Stimulated activated CD8-positive, alpha-beta memory T cell treated with anti-CD3 and anti-CD28 coated beads, Interleukin-7, amount 100 ng/mL, for 24 hours (primary cell): ENCODE results near the gene FAHD2A.
"Not testable (repeated sequence)": the region's sequence is repeated elsewhere in the genome, so short reads cannot be mapped to it uniquely, and the experiment has no call there.

ENCODE experiments used
- DNase-seq: peaks from one replicate; pipeline ENCODE4 v3.0.0-alpha.2; 2020; ENCODE audit warnings: low read depth

Gene FAHD2A

DNA sequence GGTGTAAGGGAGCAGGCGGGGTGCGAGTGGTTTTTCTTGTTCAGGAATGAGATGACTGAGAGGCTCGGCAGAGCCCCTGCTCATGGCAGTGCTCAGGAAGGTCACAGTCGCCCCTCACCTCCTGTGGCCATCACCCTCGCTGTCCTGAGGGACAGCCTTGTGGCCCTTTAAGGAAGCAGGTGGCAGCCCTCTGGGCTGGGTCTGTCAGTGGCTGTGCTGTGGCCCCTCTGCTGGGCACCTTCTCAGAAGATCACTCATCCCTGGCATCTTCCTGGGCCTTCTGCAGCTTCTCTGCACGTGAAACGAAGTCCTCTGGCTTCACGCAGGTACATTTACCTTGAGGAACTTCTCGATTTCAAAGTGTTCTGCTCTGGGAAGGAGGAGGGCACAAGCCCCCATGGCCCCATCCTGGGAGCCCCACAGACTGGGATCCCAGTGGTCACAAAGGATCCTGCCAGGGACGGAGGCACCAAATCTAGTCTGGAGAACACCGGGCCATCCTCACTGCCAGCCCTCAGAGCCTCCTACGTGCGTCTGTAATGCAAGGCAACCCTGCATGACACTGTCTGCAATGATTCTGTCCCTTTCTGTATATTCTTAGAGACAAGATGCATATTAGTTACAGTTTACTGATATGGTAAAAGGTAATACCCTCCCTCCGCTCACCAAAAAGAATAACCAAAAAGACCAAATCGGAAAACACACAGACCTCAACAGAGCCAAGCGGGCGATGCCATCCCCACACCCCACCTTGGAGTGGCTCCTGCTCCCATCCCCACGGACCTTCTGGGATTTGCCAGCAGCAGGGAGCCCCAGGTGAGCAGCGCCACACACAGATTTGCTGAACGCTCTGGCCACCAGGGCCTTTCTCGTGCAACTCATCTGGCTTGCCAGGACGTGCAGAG is 25.9 kb upstream of the FAHD2A start:
- DNase-seq = no peak

DNA sequence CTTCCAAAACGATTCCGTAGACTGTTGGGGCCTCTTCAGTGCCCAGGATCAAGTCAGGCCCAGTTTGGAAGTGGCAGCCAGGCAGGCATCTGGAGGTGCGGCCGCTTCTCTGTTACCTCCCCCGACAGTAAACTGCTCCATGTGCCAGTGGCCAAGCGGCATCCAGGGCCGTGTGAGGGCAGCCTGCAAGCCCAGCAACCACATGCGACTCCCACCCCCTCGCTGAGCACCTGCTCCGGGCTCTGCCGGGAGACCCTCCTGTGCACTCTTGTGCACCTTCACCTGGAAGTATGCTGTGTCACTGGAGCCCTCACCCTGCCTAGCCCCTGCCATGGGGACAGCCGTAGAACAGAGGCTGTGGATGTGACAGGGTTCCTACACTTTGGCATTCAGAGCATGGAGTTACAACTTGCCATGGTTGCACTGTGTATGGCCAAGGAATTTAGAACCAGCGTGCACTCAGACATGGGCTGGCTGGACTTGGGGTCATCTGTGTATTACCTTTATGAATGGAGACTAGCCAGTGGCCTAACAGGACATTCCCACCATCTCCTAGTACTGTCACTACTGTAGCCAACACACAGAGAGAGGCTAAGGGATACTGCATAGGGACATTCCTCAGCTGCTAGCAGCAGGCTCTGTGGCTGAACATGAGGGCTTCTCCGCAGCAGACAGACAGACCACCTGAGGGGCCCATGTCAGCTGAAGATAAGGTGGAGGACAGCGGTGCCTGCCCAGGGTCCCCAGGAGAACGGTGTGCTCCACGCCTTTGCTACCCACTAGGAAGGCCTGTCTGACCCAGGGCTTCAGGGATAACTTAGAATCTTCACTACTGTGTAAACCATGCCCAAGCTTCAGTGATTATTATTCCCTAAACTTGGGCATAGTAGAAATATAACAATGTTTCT is 25.0 kb upstream of the FAHD2A start:
- no peak for DNase-seq

DNA sequence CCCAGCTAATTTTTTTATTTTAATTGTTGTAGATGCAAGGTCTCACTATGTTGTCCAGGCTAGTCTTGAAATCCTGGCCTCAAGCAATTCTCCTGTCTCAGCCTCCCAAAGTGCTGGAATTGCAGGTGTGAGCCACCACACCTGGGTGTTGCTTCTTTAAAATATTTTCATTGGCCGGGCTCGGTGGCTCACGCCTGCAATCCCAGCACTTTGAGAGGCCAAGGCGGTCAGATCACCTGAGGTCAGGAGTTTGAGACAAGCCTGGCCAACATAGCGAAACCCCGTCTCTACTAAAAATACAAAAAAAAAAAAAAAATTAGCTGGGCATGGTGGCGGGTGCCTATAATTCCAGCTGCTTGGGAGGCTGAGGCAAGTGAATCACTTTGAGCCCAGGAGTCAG is 24.2 kb upstream of the FAHD2A start:
- not testable (repeated sequence) for DNase-seq

DNA sequence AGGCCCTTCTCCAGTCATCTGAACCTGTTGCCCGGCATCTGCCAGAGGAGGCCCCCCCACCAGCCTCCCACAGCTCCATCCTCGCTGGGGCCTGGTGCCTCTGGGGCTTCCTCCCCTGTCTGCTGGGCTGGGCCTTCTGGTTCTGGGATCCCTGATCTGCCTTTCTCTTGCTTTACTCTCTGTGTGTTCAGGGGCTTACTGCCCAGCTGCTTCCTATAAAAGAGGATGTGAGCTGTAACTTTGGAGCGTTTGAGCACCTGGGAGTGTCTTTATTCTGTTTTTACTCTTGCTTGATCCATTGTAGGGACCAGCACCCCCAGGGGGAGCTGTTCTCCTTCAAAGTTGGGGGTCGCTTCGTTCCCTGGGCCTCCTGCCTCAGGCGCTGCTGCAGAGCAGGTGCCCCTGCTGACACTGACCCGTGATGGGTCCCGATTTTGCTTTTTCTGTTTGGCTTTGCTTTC is 23.1 kb upstream of the FAHD2A start:
- no peak for DNase-seq

DNA sequence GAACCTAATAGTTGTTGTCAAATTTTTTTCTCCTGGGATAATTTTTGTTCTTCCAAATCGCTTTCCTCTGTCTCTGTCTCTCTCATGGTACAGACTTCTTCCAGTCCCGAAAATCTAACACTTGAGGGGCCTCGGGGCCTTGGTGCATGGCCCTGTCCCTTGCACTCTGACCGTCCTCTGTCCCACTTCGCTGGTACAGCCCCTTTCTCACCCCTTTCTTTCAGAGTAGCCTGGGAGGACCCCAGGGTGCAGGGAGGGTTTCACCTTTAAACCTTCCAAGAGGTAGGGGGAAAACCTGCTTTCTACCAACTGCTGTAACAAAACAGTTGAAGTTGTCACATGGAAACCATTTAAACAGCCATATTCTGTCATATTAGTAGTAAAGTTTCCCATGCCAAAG is 22.2 kb upstream of the FAHD2A start:
- DNase-seq = no peak

DNA sequence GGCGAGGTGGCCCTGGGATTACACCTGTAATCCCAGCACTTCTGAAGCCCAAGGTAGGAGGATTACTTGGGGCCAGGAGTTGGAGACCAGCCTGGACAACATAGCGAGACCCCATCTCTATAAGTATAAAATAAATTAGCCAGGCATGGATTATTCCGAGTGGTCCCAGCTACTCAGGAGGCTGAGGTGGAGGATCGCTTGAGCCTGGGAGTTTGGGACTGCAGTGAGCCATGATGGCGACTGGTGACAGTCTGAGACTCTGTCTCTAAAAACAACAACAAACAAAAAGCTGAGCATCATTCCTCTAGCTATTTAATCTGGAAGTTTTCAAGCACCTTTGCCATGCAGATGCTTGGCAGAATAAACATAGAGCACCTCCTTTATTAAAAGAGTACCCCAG is 21.8 kb upstream of the FAHD2A start:
- no peak for DNase-seq

DNA sequence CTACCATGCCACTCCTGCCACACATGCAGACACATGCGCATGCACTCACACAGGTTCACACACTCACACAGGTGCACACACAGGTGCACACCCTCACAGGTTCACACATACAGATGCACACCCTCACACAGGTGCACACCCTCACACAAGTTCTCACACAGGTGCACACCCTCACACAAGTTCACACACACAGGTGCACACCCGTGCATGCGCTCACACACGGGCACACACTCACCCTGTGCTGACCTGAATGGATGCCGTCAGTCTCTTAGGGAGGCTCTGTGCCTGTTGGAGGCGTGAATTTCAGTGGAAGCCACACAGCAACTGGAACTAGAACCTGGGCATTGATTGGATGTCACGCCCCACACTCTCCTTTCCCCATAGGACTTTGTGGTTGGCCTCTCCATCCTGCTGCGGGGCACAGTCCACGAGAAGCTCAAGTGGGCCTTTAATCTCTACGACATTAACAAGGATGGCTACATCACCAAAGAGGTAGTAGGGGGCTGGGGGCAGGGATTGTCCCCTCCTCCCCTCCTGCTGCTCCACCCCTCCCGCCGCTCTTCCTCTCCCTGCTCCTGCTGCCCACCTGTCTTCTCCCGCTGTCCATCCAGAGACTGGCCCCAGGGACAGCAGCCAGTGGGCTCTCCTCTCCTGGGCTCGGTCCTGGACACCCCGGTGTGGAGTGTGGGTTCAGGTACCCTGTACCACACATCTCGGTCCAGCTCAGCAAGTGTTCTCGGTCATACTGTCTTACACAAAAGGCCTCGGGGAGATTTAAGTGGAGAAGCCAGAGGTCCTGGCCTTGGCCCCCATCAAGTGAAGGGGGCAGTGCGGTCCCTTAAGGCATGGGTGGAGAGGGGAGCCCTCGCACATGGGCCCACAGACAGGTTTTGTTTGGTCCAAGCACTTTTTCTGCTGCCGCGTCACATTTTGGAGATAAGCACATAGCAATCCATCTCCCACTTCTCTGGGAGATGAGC is 21.0 kb upstream of the FAHD2A start:
- DNase-seq = no peak

DNA sequence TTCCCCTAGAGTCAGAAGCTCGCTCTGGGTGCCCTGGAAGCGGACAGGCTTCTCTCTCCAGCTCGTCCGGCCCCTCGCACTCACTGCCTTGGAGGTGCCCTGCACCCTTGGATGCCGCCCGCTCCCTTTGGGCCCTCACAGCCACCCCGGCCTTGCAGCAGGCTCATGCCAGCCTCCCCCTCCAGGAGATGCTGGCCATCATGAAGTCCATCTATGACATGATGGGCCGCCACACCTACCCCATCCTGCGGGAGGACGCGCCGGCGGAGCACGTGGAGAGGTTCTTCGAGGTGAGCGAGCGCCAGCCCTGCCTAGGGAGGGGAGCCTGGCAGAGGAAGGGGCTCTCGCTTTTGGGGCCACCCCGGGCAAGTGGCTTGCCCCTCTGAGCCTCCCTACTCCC is 20.3 kb upstream of the FAHD2A start:
- DNase-seq = no peak

DNA sequence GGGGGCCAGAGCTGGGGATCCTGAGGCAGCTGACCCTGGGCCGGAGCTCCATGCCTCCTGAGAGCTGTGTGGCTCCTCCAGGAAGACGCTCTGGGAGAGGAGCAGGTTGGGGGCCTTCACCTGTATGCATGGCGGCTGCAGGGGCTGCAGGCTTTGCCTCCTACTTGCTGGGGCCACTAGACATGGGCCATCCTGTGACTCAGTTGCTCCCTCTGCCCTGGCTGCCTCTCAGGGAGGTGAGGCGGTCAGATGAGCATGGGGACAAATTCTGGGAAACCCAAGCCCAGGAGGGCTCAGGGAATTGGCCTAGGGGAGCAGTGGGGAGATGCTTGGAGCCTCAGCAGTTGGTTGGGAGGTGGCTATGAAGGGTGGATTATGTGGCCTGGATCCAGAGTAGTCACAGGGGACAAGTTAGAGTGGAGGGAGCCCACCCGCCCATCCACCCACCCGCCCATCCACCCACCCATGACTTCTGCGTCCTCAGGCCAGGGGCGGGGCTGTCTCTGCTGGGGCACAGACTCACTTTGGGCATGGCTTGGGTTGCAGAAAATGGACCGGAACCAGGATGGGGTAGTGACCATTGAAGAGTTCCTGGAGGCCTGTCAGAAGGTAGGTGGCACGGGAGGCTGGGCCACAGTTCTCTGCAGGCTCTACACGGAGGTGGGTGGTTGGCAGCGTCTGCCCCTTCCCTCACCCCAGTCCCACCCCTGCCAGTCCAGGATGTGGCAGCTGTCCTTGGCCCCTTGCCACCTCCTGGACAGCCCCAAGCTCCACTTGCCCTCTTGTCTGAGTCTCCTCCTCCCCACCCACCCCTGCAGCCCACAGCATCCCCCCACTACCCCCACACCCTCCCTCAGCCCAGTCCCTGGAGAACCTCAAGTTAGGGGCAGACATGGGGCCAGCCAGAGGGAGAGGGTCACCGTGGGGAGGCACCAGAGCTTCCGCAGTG is 19.5 kb upstream of the FAHD2A start:
- no peak for DNase-seq

DNA sequence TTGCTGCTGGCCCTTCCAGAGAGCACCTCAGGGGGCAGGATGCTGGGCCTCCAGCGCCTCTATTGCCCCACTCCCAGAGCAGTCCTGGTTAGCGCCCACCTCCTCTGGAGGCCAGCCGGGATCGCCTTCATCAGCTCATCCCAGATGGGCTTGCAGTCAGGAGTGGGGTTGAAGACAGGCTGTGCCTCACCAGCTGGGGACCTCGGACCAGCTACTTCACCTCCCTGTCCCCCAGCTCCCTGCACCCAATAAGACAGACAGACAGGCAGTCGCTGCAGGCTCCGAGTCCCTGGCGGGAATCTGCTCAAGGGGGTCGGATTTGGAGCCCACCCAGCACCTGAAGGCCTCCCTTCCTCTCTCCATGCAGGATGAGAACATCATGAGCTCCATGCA is 18.9 kb upstream of the FAHD2A start:
- DNase-seq = no peak

DNA sequence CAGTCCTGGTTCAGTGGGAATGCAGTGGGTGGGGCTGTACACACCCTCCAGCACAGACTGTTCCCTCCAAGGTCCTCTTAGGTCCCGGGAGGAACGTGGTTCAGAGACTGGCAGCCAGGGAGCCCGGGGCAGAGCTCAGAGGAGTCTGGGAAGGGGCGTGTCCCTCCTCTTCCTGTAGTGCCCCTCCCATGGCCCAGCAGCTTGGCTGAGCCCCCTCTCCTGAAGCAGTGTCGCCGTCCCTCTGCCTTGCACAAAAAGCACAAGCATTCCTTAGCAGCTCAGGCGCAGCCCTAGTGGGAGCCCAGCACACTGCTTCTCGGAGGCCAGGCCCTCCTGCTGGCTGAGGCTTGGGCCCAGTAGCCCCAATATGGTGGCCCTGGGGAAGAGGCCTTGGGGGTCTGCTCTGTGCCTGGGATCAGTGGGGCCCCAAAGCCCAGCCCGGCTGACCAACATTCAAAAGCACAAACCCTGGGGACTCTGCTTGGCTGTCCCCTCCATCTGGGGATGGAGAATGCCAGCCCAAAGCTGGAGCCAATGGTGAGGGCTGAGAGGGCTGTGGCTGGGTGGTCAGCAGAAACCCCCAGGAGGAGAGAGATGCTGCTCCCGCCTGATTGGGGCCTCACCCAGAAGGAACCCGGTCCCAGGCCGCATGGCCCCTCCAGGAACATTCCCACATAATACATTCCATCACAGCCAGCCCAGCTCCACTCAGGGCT is 17.5 kb upstream of the FAHD2A start:
- DNase-seq = no peak

DNA sequence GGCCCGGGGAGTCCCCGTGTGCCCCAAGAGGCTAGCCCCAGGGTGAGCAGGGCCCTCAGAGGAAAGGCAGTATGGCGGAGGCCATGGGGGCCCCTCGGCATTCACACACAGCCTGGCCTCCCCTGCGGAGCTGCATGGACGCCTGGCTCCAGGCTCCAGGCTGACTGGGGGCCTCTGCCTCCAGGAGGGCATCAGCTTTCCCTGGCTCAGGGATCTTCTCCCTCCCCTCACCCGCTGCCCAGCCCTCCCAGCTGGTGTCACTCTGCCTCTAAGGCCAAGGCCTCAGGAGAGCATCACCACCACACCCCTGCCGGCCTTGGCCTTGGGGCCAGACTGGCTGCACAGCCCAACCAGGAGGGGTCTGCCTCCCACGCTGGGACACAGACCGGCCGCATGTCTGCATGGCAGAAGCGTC is 16.9 kb upstream of the FAHD2A start:
- DNase-seq = no peak

DNA sequence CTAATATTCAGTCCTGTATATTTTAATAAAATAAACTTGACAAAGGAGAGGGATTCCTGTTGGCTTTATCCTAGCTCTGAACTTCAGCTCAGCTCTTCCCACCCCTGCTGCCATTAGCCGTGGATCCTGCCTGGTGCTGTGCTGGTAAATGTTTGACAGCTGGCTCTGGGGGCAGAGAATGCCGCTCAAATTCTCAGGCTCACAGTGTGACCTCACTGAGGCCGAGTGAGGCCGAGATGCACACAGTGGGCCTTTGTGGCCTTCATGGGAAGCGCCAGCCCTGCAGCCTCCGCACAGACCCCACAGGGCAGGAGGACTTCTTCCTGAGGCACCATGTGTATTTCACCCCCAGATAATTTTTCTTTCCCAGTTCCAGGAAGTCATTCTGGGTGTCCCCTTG is 16.5 kb upstream of the FAHD2A start:
- no peak for DNase-seq

DNA sequence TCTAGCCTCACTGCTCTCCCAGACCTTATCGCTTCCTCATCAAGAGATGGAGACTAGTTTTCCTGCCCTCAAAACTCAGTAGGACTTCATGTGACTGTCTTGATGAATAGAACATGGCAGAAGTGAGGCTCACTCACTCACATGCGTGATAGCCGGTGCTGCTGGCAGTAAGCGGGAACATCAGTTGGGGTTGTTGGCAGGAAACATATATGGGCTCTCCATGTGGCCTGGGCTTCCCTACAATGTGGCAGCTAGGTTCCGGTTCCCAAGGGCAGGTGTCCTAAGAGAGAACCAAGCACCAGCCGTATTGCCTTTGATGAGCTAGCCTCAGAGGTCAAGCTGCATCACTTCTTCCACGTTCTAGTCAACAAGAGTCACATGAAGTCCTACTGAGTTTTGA is 15.2 kb upstream of the FAHD2A start:
- DNase-seq = no peak

DNA sequence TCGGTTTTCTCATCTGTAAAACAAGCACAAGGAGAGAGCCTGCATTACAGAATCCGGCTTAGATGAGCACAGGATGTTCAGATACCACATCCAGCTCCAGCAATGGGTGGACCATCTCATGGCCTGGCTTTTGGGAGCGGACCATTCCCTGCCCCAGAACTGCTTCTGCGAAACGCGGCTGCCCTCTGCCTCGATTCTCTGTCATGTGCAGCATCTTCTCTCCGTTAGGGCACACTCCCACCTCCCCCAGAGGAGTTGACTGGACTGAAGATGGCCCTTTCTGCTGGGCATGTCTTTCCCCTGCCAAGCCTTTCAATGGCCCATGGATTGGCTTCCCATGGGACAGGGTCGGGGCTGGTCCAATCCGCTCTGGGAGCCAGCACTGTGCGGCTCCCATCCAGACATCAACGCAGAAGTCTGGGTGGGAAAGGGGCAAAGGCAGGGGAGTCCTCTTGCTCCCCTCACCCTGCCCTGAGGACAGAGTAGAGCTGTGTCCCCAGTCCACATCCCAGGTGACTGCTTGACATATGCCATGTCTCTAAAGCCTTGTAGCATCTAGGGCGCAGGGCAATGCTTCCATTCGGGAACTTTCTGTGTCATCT is 14.3 kb upstream of the FAHD2A start:
- DNase-seq = no peak

DNA sequence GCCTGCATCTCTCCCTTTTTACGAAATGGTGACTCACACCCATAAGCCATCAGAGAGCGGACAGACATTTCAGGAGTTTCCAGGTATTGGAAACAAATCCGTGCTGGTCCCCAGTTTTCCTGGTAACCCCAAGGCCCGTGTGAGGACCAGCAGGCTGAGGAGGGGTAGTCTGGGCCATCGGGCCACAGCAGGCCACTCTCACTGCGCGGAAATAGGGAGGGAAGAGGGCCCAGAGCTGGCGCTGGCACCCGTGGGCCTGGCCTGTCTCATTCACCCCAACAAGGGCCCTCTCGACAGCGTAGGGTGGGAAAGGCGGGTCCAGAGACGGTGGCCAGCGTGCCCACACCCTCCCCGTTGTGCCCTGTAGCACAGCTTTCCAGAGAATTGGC is 13.7 kb upstream of the FAHD2A start:
- DNase-seq = no peak

DNA sequence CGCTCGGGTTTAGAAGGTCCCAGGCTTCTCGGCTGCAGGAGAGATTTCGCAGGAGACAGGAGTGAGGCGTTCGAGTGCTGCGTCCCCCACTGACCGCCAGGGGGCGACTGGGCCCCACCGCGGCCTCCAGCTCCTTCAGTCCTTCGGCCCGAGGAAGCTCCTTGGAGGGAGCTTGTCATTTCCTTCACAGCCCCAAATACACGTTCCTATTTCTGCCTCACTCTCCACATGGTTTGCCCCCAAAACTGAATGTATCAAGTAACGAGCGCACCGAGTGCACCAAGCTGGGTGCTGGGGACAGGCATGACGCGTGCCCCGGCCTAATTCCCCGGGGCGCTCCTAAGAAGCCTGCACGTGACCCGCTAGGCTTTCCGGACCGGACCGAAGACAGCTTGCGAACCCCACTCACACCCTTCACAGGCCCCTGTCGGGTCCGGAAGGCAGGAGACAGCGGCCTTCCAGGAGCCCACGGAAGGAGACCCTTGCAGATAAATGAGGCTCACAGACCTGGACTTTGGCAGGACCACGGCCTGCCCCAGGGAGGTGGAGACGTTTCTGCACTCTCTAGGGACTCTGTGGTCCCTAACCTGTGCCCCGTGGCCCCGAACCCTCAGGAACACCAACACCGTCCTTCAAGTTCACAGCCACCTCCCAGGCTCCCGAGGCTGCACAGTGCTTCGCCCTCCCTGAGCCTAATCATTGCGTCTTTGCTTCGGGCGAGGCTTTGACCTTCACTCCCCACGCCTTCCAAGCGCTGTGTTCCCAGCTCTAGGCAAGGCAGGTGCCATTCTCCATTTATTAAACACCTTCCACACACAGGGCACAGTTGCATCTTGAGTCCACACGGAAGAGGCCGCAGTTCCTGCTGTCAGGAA is 13.0 kb upstream of the FAHD2A start:
- DNase-seq = peak; percentile 27

DNA sequence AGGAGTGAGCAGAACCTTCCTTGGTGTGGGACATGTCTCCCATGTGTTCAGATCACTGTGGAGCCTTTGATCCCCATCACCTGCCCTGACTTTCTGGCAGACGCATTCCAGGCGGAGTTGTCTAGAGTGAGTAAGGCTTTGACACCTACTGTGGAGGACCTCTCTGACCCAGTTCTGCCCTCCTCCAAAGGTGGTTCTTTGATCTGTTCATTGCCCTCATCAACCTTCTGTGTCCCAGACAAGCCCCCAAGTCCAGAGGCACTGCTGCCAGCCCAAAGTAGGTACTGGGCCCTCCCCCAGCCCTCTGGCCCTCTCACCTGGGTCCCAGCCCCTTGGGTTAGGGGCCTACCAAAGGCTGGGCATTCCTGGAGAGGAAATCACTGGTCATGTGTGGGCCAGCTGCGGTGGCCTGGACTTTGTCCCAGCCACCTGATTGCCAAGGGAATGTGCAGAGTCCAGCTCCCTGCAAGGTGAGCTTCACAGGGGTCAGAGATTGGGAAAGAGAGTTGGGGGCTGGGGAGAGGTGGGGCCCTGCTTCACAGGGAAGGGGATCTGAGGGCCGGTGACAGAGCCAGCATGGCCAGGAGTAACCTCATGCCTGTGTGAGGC is 12.1 kb upstream of the FAHD2A start:
- DNase-seq = no peak
